Esophagus squamous epithelium (tissue), 4 donors: ENCODE results near the gene MBD3.

Experiments used
- POLR2A ChIP-seq, 4 donors: fragments of 450-650 bp; IDR thresholded peaks; one replicate each; pipeline ENCODE4 v1.6.1; 2017; ENCODE audit warnings: antibody characterized with exemption in 4 of 4, mild to moderate bottlenecking in 4 of 4, moderate library complexity in 3 of 4
- TF ChIP-seq, protein P1 (sequence below), 6 experiments: fragments of 450-650 bp in 4 of 6; fragments of 200-600 bp in 2 of 6; sonication (generic) in 2 of 6; IDR thresholded peaks; one replicate each; pipeline ENCODE4 v1.5.1; 2016 to 2019; ENCODE audit warnings: antibody characterized with exemption in 6 of 6, mild to moderate bottlenecking in 4 of 6, moderate library complexity in 4 of 6

DNA sequence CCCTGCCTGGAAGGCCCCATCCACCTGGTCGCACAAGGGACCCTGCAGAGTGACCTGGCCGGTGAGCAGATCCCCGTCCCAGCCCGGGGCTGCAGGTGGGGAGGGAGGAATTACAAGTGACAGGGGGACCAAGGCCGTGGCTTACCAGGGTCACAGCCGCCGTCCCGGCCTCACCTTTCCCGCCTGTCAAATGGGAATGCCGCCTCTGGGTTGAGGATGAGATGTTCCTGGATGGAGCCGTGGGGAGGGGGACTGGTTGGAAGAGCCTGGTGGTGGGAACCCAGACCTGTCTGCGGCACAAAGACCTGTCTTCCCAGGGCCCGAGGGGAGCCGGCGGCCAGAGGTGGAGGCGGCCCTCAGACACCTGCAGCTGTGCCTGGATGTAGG is 63.2 kb downstream of the MBD3 start:
- TF ChIP-seq, protein P1, sequence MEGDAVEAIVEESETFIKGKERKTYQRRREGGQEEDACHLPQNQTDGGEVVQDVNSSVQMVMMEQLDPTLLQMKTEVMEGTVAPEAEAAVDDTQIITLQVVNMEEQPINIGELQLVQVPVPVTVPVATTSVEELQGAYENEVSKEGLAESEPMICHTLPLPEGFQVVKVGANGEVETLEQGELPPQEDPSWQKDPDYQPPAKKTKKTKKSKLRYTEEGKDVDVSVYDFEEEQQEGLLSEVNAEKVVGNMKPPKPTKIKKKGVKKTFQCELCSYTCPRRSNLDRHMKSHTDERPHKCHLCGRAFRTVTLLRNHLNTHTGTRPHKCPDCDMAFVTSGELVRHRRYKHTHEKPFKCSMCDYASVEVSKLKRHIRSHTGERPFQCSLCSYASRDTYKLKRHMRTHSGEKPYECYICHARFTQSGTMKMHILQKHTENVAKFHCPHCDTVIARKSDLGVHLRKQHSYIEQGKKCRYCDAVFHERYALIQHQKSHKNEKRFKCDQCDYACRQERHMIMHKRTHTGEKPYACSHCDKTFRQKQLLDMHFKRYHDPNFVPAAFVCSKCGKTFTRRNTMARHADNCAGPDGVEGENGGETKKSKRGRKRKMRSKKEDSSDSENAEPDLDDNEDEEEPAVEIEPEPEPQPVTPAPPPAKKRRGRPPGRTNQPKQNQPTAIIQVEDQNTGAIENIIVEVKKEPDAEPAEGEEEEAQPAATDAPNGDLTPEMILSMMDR (IDR thresholded peaks at IDR 0.05) = no peak
- TF ChIP-seq POLR2A (IDR thresholded peaks at IDR 0.05) = no peak
